GM19239 (cell line): Measurements from ENCODE around the gene C11orf71.

Experiments used
- DNase-seq: peaks from one replicate; pipeline ENCODE4 v3.0.0; 2011; ENCODE audit warnings: low spot score; ENCODE audit not compliant: insufficient read length
- FAIRE-seq: peaks from 2 replicates; lab custom pipeline; 2011; peaks lifted over from hg19 to GRCh38; lab: Jason Lieb, UNC

The C11orf71 gene

GRCh38 chr11:114400216-114400914 lies at the start of gene C11orf71, which contains the start of gene RBM7:
TSS of gene C11orf71 (minus strand) at chr11:114400511. CDS start at chr11:114400331, 180 bp downstream.
TSS of gene RBM7 (plus strand) at chr11:114400666. CDS start at chr11:114400672, 6 bp downstream.
- DNase-seq (peak; percentile 78), FAIRE-seq (peak; percentile 100)

GRCh38 chr11:114449845-114450244 lies 49.5 kb upstream of the C11orf71 start:
- DNase-seq, result no peak
- FAIRE-seq, result no peak

GRCh38 chr11:114448749-114449482 lies 48.6 kb upstream of the C11orf71 start:
- FAIRE-seq (no peak), DNase-seq (no peak)

- FAIRE-seq (no peak), DNase-seq (no peak)
Observed at GRCh38 chr11:114447892-114448291, 47.6 kb upstream of the C11orf71 start.

DNA sequence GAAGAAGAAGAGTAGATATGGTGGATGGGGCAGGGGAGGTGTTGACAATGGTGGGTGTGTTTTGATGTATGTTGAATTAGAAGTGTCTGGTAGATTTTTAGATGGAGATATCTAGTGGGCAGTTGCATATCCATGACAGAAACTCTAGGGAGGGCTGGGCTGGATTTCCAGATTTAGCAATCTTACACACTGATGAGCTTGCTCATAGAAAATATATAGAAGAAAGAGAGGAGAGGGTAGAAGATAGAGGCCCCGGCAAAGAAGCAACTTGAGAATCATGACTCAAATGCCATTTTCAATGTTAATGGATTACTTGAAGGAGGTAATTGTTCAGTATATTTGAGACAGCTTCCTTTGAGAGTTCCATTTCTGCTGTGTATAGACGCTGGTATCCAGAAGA lies 47.1 kb upstream of the C11orf71 start:
- no peak for DNase-seq
- FAIRE-seq, result no peak

DNA sequence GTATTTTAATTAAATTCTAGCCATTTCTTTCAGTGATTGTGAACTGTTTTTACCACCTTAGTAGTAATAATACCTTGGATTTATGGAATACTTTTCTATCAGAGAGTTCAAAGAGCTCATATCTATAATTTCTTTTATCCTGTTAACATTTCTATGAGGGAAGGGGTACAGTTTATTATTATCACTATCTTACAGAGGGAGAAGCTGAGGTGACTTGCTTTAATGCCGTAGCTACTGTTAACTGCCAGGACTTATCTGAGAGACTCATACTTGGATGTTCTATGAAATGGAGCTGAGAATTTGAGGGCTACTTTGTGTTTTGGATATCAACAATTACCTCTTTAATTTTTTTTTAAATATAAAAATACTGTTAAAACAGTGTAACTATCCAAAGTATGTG lies 42.2 kb upstream of the C11orf71 start:
- FAIRE-seq (no peak), DNase-seq (no peak)

GRCh38 chr11:114441921-114442320 lies 41.6 kb upstream of the C11orf71 start:
- FAIRE-seq (no peak), DNase-seq (no peak)

DNA sequence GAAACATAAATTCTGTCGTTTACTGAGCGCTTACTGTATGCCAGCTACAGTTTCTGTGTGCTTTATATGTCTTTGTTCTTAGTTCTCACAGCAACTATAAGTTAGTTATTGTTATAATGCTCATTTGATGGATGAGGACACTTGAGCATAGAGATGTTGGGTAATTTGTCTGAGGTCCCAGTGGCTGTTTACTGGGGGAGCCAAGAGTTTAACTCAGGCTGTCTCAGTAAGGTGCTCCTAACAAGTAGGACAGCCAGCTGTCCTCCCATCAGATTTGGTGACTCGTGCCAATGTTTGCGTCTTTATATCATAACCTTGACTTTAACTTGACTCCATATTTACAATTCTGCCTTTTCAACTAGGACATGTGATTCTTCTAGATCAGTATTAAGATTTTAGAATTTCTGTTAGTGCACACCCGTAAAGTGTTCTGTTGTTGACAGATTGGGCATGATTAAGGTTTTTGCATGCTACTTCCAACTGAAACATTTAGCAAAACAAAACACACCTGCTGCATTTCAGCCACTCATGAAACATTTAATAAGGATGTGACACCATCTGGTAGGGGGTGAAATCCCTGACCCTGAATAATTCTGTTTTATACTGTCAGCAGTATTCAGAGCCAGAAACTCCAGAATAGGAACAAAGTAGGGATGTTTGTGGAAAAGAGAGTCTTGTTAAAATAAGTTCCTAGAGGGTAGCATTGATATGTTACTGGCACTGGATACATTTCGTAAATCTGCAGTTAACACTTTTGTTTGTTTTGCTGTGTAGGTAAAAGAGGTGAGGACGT lies 40.9 kb upstream of the C11orf71 start:
- no peak for DNase-seq
- no peak for FAIRE-seq

GRCh38 chr11:114440121-114440860 lies 40.0 kb upstream of the C11orf71 start:
- DNase-seq (no peak), FAIRE-seq (no peak)

DNA sequence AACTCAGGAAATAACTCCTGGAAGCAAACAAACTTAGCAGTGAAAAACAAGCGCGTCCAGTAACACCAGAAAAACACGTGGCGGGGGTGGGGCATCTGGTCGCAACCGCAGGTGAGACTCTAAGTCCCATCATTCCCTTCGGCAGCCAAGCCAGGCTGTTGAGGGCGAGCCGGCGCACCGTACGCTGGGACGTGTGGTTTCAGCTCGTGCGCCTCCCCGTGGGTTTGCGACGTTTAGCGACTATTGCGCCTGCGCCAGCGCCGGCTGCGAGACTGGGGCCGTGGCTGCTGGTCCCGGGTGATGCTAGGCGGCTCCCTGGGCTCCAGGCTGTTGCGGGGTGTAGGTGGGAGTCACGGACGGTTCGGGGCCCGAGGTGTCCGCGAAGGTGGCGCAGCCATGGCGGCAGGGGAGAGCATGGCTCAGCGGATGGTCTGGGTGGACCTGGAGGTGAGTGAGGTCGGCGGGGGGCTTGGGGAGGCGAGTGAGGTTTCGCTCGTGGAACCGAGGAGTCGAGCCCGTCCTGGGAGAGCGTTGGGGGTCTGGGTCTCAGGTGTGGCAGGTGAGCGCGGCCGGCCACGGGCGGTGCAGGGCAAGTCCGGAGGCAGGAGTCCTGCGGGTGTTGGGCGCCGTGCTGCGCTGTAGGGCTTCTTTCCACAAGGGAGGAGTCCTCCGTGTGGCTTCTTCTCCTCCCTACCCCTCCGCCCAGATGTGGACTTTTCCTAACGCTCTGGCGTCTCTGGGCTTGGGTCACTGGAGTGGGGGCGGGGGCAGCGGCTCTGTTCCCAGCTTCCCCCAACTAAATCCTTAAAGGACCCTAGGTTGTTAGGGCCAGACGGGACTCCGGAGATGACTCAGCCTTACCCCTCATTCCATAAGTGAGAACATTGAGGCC lies 39.2 kb upstream of the C11orf71 start, which contains the start of gene REXO2:
Gene REXO2 (plus strand): TSS at position 239 of the 892 bp plus-strand sequence. CDS start 62 bp downstream, at position 301.
- FAIRE-seq (peak; percentile 96), DNase-seq (peak; percentile 89)

- FAIRE-seq, result no peak
- no peak for DNase-seq
Observed at GRCh38 chr11:114438303-114438702, 38.0 kb upstream of the C11orf71 start.

DNA sequence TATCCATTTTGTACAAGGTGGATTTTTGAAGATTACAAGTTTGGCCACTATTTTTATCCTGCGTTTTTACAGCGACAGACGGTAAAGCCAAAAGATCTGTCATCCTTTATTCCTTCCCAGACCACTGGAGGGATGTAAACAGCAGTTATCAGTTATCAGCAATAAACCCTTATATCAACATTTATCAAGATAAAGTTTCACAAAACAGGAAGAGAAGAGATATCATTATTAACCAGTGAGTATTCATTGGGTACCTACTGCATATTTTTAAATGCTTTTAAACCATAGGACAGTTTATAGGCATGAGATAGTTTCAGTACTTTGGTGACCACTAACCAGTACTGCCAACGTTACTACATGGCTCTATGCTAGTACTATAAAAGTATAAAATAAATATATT lies 33.1 kb upstream of the C11orf71 start:
- DNase-seq (no peak), FAIRE-seq (no peak)

GRCh38 chr11:114432893-114433292 lies 32.6 kb upstream of the C11orf71 start:
- DNase-seq (no peak), FAIRE-seq (no peak)

DNA sequence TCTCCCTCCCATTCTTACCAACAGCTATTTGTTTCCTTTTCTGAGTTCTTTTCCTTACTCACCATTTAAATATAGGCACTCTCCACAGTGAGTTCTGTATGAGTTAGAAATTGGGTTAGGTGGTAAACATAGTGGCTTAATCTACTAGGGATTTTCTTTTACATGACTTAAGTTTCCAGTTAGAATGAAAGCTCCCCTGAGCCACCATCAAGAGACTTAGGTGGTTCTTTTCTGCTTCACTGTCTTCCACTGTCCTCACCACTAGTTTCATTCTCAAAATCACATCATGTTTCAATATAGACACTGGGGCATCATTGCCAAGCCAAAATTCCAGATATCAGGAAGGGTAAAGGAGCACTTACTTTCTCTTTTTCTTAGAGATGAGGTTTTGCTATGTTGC lies 30.0 kb upstream of the C11orf71 start:
- DNase-seq (no peak), FAIRE-seq (no peak)

DNA sequence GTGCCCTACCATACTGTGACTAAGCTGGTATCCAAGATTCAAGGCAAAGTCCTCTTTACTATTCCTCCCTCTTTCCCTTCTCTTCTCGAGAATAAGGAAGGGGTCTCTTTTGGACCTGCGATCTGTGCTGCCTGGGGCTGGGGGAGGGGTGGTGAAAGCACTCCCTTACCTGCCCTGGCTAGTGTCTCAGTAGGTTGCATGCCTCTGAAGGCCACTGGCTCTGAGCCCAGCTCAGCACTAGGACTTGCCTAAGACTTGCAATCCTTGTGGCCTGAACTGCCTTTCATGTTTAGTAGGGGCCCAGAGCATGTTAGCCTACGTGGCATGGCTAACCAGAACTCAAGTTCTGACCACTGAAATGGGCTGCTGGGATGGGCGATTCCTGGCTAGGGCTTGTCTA lies 26.0 kb upstream of the C11orf71 start:
- DNase-seq, result no peak
- FAIRE-seq, result no peak

DNA sequence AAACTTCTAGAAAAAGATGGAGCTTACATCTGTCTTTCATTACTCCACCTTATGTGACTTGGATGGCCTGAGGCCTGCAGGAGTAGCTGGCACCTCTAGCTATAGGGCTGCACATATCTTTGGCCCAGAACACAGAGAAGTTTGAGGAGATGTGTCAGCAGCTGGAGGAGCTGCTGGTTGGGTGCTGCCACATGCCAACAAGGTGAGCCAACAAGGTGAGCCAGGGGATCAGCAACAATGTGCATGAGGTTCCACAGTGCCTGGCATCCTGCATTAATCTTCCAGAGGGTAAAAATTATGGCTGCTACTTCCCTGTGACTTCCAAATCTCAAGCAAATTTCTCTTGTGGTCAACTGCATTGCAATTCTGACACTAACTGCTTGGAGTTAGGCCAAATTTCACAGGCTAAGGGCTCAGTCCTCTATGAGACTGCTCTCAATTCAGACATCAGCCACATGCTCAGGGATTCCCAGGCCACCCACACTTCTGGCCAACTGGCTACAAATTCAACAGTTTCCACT lies 16.2 kb upstream of the C11orf71 start:
- DNase-seq (no peak), FAIRE-seq (no peak)

GRCh38 chr11:114413958-114414357 lies 13.6 kb upstream of the C11orf71 start:
- no peak for FAIRE-seq
- no peak for DNase-seq

GRCh38 chr11:114412946-114413345 lies 12.6 kb upstream of the C11orf71 start:
- FAIRE-seq (no peak), DNase-seq (no peak)

GRCh38 chr11:114401311-114401710 lies 1.0 kb upstream of the C11orf71 start:
- DNase-seq (no peak), FAIRE-seq (peak; percentile 87)
